NK-92 treated with Interleukin-12 subunit alpha and Interleukin-12 subunit beta, amount 100 ng/mL, for 24 hours (cell line): ENCODE data around the gene N4BP3.
"Not testable (repeated sequence)": the region's sequence is repeated elsewhere in the genome, so short reads cannot be mapped to it uniquely, and the experiment has no call there.

Experiments
- DNase-seq: peaks from one replicate; lab custom pipeline; 2025; lab: John Stamatoyannopoulos, UW

Gene N4BP3

DNA sequence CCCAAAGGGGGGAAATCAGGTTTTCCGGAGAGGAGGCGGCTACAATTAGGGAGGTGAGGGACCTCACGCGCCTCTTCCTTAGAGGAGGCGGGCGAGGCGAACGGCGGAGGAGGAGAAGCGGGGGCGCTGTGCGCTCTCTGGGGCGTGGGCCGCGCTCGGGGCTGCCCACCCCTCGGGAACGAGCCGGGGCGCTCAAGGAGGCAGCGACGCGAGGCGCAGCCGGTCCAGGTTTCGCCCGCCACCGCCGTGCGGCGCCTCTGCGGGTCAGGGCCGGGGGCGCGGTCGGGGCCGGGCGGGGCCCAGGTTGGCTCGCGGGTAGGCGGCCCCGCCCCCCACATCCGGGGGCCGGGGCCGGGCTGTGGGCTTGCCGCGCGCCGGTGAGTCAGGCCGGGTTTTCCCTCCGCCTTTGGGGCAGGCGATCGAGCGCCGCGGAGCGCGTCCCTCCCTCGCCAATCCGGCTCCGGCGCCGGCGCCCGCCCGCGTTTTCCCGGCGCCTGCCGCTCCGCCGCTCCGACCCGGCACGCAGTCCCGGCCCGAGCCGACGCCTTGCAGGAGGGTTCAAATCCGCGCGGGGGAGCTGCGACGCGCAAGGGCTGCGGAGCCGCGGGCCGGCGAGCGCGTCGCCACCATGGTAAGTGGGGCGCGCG, at the start of gene N4BP3:
N4BP3 (plus strand) TSS at position 392 of the 647 bp plus-strand sequence. CDS start 6,052 bp downstream, outside the sequence.
- no peak for DNase-seq

- no peak for DNase-seq
These were observed 45.6 kb upstream of the N4BP3 start for GRCh38 chr5:178067755-178068154.

DNA sequence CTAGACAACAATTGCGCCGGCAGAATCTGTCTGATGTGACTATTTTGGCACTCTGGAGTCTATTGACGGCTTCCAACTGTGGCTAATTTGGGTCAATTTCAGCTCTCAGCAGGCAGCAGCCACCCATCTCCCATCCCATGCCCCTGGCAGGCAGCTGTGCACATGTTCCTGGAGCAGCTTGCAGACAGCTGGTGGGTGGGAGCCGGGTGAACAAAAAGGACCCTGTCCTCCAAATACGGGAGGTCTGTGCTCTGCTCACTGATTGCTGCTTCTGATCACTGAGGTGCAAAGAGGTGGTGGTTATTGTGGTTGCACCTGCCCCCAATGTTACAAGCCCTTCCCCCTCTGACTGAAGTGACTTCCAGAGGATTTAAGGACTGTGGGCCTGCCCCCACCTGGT, 45.0 kb upstream of the N4BP3 start:
- DNase-seq: no peak

DNA sequence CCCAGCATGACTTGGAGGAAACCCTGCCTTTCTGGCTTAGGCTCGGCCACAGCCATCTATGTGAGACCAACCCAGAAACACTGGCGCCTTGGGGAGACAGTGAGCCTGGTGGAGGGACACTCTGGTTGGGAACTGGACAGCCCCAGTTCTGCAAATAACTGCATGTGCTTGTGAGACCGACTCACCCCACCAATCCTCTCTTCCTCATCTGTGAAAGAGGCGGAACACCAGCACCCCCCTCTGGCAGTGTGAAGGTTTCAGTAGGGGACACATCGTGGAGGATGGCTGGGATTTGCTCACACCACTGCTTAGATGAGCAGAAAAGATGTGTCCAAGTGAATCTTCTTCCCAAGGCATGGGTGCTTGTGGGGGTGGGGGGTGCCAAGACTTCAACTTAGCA, 43.4 kb upstream of the N4BP3 start:
- no peak for DNase-seq

DNA sequence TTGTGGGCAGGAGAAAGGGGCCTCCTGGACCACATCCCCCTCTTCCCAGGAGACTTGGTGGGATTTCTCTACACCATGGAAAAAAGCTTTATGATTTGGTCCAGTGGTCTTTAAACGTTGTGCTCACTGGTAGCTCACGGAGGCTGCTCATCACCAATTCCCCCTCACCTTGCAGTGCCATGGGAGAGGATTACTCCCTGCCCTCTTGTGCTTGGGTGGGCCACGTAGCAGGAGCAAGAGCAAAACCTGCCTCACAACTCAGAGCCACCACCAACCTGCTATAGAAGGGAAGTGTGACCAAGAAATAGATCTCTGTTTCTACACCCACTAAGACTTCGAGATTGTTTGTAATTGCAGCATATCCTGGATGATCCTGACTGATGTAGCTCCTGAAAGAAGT, 42.2 kb upstream of the N4BP3 start:
- DNase-seq: no peak

DNA sequence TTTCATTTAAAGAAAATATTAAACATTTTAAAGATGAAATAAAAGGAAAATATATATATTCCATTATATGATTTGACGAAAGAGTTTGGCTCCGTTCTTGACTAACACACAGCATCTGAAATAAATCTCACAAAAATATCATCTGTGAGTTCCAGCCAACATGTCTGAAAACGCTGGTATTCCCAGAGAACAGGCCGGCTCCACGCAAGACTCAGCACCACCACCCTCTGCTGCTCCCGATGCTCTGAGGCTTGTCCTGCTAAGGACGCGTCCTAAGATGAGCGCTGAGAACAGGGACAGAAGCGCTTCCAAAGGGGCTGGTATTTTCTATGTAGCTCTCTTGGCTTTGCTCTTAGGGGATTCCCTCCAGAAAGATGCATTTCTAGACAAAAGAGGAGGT, 40.6 kb upstream of the N4BP3 start:
- DNase-seq: no peak

DNA sequence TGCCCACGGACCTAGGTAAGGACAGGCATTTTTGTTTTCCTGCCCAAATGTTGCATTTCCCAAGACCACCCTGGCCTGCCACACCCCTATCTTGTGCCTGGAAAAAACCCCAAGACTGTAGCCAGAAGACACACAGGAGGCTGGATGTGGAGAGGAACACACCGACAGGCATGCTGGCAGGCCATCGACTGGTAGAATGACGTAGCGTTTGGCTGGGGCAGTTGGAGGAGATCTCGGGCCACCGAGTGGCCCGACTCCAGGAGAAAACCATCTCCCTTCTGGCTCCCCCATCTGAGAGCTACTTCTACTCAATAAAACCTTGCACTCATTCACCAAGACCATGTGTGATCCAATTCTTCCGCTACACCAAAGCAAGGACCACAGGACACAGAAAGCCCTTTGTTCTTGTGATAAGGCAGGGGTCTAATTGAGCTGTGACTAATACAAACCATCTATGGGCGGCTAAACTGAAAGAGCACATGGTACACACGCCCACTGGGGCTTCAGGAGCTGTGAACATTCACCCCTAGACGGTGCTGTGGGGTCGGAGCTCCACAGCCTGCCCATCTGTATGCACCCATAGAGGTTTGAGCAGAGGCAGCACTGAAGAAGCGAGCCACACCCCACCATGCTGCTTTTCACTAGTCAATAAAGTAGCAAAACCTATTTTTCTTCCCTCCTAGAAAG, 38.9 kb upstream of the N4BP3 start:
- no peak for DNase-seq

- DNase-seq: not testable (repeated sequence)
These were observed 36.4 kb upstream of the N4BP3 start for GRCh38 chr5:178076965-178077364.

DNA sequence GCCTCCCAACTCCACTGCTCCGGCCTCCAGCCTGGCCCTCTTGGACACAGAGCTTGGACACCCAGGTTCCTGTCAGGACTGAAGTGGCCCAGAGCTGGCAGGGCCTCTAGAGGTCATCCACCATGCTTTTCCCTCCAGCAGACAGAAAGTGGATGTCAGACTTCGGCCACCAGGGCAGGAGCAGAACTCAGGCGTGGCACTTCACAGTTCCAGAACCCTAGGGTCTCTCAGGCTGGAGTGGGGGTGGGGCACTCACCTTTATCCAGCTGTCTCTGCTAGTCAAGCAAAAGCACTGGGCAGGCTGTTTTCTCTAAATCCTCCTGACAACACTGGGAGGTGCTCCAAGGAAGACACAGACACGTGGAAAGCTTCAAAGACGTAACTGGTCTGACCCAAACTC, 35.6 kb upstream of the N4BP3 start:
- DNase-seq: no peak

DNA sequence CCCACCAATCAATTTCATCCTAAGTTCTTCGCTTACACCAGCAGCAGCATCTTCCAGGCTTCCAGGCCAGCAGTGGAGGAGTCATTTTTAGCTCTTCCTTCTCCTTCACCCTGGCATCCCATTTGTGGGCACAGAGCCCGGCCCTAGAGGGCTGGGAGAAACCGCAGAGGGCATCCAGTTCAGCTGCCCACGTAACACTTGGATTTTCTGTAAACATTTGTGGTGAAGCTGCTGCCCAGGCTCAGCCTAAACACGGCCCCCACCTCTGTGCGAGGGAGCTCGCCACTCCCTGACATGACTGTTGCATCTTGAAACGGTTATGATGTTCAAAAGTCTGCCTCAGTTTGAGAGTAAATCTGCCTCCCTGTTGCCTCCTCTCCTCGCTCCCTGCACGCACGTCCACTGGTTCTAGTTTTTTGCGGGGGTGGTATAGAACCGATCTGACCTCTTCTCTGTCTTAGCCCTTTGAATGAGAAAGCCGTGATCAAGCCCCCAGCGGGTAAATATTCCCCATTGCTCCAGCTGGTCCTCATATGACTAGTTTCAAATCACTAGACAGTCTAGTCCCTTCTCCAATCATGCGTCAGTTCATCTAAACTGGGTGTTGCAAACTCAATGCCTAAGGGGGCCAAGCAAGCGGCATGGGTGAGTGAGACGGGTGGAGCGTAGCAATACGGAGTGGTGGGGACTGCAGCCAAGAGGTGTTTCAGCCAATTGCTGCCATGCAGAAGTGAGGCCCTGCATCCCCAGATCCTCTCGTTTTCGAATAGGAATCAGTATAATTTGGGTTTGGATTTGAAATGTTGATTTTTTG, 34.9 kb upstream of the N4BP3 start:
- DNase-seq: no peak

GRCh38 chr5:178080056-178080455, 33.3 kb upstream of the N4BP3 start:
- no peak for DNase-seq

DNA sequence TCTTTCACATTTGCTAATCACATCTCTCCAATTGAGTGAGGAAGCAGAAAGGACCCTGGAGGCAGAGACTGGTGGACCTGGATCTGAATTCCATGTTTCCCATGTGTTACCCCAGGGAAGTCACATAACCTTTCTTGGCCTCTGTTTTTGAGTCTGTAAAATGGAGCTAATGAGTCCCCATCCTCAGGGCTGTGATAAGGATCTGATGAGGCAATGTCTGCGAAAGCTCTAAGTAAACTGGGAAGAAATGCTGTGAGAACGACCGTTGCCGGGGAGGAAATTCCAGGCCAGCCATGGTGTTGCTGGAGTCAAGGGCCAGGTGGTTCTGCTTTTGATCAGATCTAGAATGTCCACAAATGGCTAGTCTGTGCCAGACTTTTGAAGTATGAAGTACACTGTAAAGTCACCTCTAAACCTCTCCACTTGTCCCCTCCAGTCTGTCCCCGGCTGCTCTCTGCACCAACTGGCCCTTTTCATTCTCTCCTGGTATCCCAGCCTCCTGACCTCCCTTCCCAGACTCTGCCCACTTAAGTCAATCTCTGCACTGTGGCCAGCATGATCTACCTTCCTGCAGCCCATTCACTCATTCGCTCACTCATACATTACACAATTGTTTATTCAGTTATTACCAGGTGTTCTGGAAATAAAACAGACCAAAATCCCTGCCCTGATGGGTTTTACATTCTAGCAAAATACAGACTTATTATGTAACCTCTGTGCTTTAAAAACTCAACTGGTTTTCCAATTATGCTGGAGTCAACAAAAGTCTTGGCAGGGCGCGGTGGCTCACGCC, 32.5 kb upstream of the N4BP3 start:
- DNase-seq: no peak

DNA sequence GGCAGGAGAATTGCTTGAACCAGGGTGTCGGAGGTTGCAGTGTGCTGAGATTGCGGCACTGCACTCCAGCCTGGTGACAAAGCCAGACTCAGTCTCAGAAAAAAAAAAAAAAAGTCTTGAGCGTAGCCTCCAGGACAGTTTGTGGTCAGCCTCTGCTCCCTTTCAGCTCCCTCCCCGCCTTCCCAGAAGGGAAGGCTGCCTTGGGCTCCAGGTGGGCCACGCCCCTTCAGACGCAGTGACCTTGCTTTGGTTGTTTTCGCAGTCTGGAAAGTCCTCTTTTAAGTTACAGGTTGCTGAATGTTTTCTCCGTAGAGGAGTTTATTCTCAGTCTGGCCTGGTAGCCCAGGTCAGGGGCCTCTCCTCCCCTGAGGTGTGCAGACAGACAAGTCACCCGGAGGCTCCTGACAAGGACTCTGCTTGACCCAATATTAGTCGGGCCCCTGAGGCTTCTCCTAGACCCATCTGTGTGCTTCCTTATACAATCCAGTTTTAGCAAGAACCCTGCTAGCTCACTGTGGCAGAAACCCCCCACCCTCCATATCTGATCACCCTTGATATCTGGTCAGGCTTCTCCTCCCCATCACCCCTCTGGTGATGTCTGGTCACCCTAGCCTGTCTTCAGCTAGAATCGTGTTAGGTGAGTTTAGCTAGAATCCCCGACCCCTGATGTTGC, 31.6 kb upstream of the N4BP3 start:
- DNase-seq: no peak

GRCh38 chr5:178083922-178084321, 29.4 kb upstream of the N4BP3 start:
- DNase-seq: no peak

GRCh38 chr5:178085316-178085715, 28.0 kb upstream of the N4BP3 start:
- DNase-seq: no peak

- DNase-seq: no peak
These were observed 27.1 kb upstream of the N4BP3 start for GRCh38 chr5:178086266-178086665.

GRCh38 chr5:178087199-178087598, 26.1 kb upstream of the N4BP3 start:
- DNase-seq: not testable (repeated sequence)

DNA sequence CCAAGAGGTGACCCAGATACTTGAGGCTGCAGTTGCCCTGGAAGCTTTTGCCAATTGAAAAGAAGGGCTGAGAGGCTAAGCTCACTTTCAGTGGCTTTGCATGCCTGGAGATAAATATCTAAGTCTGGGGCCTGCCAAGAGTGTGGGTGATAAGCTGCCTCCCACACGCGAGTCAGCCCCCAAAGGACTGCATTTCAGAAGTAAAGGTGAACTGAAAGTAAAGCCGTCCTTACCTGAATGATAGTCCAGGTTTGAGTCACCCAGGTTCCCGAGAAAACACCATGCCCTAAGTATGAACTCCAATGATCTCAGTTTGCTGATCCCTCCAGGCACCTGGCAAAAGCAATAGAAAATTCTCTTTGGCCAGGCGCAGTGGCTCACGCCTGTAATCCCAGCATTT, 22.5 kb upstream of the N4BP3 start:
- no peak for DNase-seq

DNA sequence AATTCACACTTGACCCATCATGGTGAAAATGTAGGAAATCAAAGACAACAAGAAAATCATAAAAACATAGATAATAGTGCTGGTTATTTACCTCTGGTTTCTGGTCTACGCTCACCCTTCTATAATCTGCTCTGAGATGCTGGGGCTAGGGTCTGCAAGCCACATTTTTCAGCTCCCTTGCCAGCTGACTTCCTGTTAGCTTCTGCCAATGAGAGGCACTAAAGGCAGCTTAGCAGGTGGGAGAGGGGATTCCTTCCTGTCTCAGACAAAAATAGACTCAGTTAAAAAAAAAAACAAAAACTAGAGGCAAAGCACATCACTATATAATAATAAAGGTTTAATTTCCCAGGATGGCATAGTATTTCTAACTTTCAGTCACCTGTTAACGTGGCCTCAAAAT, 20.2 kb upstream of the N4BP3 start:
- DNase-seq: no peak

- DNase-seq: no peak
These were observed 19.0 kb upstream of the N4BP3 start for GRCh38 chr5:178094345-178094744.

DNA sequence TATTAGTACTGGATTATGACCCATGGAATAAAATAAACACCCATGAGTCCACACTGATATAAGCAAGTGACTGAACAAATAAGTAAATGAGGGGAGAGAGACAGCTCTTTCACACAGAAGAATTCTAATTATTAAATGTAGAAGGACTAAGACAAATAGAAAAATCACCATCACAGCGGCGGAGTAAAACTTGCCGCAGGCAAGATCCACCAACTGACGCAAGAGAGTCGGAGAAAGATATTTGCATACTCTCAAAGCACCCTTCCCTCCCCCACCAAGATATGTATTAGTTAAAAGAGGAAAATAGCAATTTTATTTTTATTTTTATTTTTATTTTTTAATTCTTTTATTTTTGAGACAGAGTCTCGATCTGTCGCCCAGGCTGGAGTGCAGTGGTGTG, 14.6 kb upstream of the N4BP3 start:
- no peak for DNase-seq

DNA sequence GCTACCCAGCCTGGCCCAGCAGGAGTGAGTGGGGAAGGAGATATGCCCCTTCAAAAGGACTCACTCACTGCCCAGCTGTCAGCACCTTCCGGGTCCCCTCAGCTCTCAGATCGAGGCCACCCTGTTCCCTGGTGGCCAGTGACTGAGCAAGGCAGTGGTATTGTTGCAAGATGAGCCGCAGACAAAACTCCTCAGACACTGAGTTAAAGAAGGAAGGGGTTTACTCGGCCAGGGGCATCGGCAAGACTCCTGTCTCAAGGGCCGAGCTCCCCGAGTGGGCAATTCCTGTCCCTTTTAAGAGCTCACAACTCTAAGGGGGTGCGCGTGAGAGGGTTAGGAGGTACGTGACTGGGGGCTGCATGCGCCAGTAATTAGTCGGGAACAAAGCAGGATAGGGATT, 9.7 kb upstream of the N4BP3 start:
- DNase-seq: no peak
